ENCODE data around the gene FOLR2. TPM values are rescaled to one million over a fixed set of nuclear protein-coding genes. Genes with fewer than 3 reads are reported as not detected.

The FOLR2 gene
- total RNA-seq, 3 donors from 2014 or later (not counting 1 experiment from before 2014, with no cell fraction given), result not detected

- ATAC-seq (no peak), DNase-seq (no peak)
- peaks cover 9 to 41% of the 10 kb centered on the region in 2 donors for H3K4me1 Mint-ChIP-seq
- H3K9me3 Mint-ChIP-seq, result no peaks in the 10 kb centered on the region
- no peaks in the 10 kb centered on the region for H3K27me3 Mint-ChIP-seq (ENCODE audit: low read depth in 2 of 2)
- intact Hi-C loops (cut with micrococcal nuclease), result no loop called here
- Histone ChIP-seq H3K27me3 (ENCODE audit: control insufficient read depth, insufficient read depth, low read length) (no peaks in the 10 kb centered on the region), H3K9me3 (ENCODE audit: control insufficient read depth, insufficient read depth, low read length) (no peaks in the 10 kb centered on the region), H3K4me1 (ENCODE audit: control insufficient read depth, insufficient read depth, low read length) (peaks cover 10% of the 10 kb centered on the region), H3K4me3 (ENCODE audit: low read length) (no peak overlapping the region), H3K27ac (ENCODE audit: low read length) (no peak overlapping the region), H3K36me3 (ENCODE audit: control insufficient read depth, insufficient read depth, low read length) (peaks cover 61% of the 10 kb centered on the region)
- WGBS (ENCODE audit: insufficient coverage), result 95% methylated on average over 18 of the region's 18 CpGs
- H3K4me3 Mint-ChIP-seq, result no peak overlapping the region
- H3K36me3 Mint-ChIP-seq, result no peaks in the 10 kb centered on the region
- no peak for TF ChIP-seq CTCF (IDR thresholded peaks at IDR 0.05)
- H3K27ac Mint-ChIP-seq, result no peak overlapping the region
Observed at GRCh38 chr11:72230764-72231365, 14.3 kb downstream of the FOLR2 start.

GRCh38 chr11:72231396-72232259, 15.0 kb downstream of the FOLR2 start:
- no peaks in the 10 kb centered on the region for H3K27me3 ChIP-seq (ENCODE audit: control insufficient read depth, insufficient read depth, low read length)
- H3K27ac ChIP-seq (ENCODE audit: low read length), result no peak overlapping the region
- Mint-ChIP-seq H3K27ac (no peak overlapping the region), H3K27me3 (ENCODE audit: low read depth in 2 of 2) (no peaks in the 10 kb centered on the region), H3K36me3 (no peaks in the 10 kb centered on the region), H3K4me3 (no peak overlapping the region), H3K9me3 (no peaks in the 10 kb centered on the region), H3K4me1 (peaks cover 9 to 34% of the 10 kb centered on the region in 2 donors)
- intact Hi-C loops (cut with micrococcal nuclease), result no loop called here
- DNase-seq, result no peak
- H3K4me1 ChIP-seq (ENCODE audit: control insufficient read depth, insufficient read depth, low read length), result peaks cover 3% of the 10 kb centered on the region
- WGBS (ENCODE audit: insufficient coverage), result 94% methylated on average over 9 of the region's 9 CpGs
- no peak for ATAC-seq
- no peaks in the 10 kb centered on the region for H3K9me3 ChIP-seq (ENCODE audit: control insufficient read depth, insufficient read depth, low read length)
- H3K4me3 ChIP-seq (ENCODE audit: low read length), result no peak overlapping the region
- H3K36me3 ChIP-seq (ENCODE audit: control insufficient read depth, insufficient read depth, low read length), result peaks cover 68% of the 10 kb centered on the region
- no peak for TF ChIP-seq CTCF (IDR thresholded peaks at IDR 0.05)

GRCh38 chr11:72232260-72233055, 15.9 kb downstream of the FOLR2 start:
- intact Hi-C loops (cut with micrococcal nuclease), result no loop called here
- H3K36me3 Mint-ChIP-seq, result no peaks in the 10 kb centered on the region

More at GRCh38 chr11:72232260-72233055, 15.9 kb downstream of the FOLR2 start:
- Histone ChIP-seq H3K4me3 (ENCODE audit: low read length) (no peak overlapping the region), H3K27me3 (ENCODE audit: control insufficient read depth, insufficient read depth, low read length) (no peaks in the 10 kb centered on the region), H3K4me1 (ENCODE audit: control insufficient read depth, insufficient read depth, low read length) (no peaks in the 10 kb centered on the region), H3K36me3 (ENCODE audit: control insufficient read depth, insufficient read depth, low read length) (peaks cover 76% of the 10 kb centered on the region), H3K27ac (ENCODE audit: low read length) (no peak overlapping the region), H3K9me3 (ENCODE audit: control insufficient read depth, insufficient read depth, low read length) (no peaks in the 10 kb centered on the region)
- H3K27me3 Mint-ChIP-seq (ENCODE audit: low read depth in 2 of 2), result no peaks in the 10 kb centered on the region
- H3K9me3 Mint-ChIP-seq, result no peaks in the 10 kb centered on the region
- WGBS (ENCODE audit: insufficient coverage), result 94% methylated on average over 17 of the region's 18 CpGs
- H3K4me1 Mint-ChIP-seq, result peaks cover 9 to 32% of the 10 kb centered on the region in 2 donors
- TF ChIP-seq CTCF (IDR thresholded peaks at IDR 0.05), result no peak
- ATAC-seq, result no peak
- H3K4me3 Mint-ChIP-seq, result no peak overlapping the region
- no peak for DNase-seq
- H3K27ac Mint-ChIP-seq, result no peak overlapping the region
